Measurements from ENCODE around the gene HSD3B2. TPM values are rescaled to one million over a fixed set of nuclear protein-coding genes. Genes with fewer than 3 reads are reported as not detected.
A peak's percentile ranks its signal among the peaks of the same experiment; 100 is the strongest.

HSD3B2 gene
- total RNA-seq (not detected), polyA plus RNA-seq (1 to 10 TPM in 1 of 3 donors, under 1 TPM in 2; 0.60 to 5.8 (median 0.93) TPM)

DNA sequence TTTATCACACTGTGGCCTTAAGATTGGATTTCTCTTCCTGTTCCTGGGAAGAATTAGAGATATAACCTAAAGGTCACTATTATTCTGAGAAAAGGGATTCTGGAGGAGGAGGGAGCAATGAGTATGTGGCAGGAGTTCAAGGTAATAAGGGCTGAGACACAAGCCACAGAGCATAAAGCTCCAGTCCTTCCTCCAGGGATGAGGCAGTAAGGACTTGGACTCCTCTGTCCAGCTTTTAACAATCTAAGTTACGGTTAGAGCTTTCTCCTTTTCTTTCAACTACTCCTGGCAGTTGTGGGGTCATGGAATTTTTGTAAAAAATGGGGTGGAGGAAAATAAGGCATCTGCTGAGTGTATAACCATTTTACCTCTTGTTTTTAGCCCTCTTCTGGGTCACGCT, at the start of gene HSD3B2:
Gene HSD3B2, plus strand, starts transcription at position 201 of the 400 bp plus-strand sequence. CDS start 270 bp downstream, outside the sequence.
- intact Hi-C loops (cut with DNase I), result no loop called here
- DNase-seq, result no peak
- WGBS, 2 donors, result 90 to 91% methylated on average over 2 of the region's 2 CpGs
- Histone ChIP-seq H3K4me3 (no peak within 1 kb of the TSS), H3K9me3 (no peaks in the 10 kb centered on the region), H3K27ac (no peak within 1 kb of the TSS), H3K36me3 (no peaks in the 10 kb centered on the region), H3K4me1 (no peaks in the 10 kb centered on the region), H3K27me3 (no peaks in the 10 kb centered on the region)
- no peak for TF ChIP-seq EP300 (IDR thresholded peaks at IDR 0.05)
- TF ChIP-seq POLR2A (IDR thresholded peaks at IDR 0.05), result no peak
- TF ChIP-seq, protein P1, sequence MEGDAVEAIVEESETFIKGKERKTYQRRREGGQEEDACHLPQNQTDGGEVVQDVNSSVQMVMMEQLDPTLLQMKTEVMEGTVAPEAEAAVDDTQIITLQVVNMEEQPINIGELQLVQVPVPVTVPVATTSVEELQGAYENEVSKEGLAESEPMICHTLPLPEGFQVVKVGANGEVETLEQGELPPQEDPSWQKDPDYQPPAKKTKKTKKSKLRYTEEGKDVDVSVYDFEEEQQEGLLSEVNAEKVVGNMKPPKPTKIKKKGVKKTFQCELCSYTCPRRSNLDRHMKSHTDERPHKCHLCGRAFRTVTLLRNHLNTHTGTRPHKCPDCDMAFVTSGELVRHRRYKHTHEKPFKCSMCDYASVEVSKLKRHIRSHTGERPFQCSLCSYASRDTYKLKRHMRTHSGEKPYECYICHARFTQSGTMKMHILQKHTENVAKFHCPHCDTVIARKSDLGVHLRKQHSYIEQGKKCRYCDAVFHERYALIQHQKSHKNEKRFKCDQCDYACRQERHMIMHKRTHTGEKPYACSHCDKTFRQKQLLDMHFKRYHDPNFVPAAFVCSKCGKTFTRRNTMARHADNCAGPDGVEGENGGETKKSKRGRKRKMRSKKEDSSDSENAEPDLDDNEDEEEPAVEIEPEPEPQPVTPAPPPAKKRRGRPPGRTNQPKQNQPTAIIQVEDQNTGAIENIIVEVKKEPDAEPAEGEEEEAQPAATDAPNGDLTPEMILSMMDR (IDR thresholded peaks at IDR 0.05), result no peak
- no peak for TF ChIP-seq POLR2AphosphoS5 (IDR thresholded peaks at IDR 0.05)

DNA sequence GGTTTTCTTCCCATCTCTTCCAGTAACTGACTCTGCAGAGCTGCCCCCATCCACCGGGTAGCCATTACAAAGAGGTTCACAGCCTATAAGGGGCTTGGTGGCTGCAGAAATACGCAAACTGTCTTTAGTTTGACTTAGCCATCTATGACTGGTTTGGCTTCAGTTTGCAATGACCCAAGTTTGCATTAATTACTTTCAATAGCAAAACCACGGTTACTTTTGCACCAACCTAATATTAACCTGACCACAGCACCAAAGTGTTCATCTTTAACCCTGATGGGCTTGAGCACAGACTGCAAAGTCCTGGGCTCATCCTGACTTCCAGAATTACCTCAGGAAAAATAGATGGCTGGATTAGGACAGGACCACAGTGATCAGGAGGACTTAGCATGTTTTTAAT, 48.5 kb upstream of the HSD3B2 start:
- no peaks in the 10 kb centered on the region for H3K4me1 ChIP-seq
- 91 to 95% methylated on average over 3 of the region's 3 CpGs for WGBS, 2 donors
- intact Hi-C loops (cut with DNase I), result loop anchor here (5.0 kb wide), 1 partner anchor 1214 kb away; no protein-coding TSS in a partner anchor
- no peaks in the 10 kb centered on the region for H3K36me3 ChIP-seq
- no peak overlapping the region for H3K4me3 ChIP-seq
- H3K27me3 ChIP-seq, result no peaks in the 10 kb centered on the region
- no peak overlapping the region for H3K27ac ChIP-seq
- DNase-seq, result no peak
- H3K9me3 ChIP-seq, result no peaks in the 10 kb centered on the region
- TF ChIP-seq, protein P1 (IDR thresholded peaks at IDR 0.05), result no peak
- TF ChIP-seq EP300 (IDR thresholded peaks at IDR 0.05) (no peak), POLR2AphosphoS5 (IDR thresholded peaks at IDR 0.05) (no peak), POLR2A (IDR thresholded peaks at IDR 0.05) (no peak)

DNA sequence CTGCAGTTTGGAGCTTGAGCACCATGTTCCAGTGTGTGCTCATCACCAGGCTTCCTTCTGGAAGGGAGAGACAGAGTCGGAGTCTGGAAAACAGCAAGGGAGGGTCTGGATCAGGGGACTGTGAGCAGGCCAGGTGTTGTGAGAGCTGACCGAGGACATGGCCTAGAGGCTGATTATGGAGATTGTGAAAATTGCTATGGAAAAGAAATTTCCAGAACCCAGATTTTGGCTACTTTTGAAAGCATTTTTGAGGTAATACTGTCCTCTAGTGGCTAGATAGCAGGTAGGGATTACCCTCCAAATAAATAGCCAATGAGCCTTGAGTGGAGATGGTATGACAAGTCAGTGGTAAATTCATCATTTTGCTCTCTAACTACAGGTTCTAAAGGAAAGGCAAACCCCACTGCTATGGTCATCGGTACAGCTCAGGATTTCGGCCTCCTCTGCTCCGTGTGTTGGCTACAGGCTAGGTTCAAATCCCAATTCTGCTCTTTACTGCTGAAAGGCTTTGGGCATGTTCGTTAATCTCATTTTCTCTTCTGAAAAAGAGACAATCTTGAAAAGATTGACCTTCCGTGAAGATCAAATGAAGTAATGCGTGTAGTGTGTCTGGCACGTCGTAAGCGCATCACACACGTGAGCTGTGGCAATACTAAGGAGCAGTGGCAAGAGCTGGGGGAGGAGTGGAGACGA, 47.4 kb upstream of the HSD3B2 start:
- no peaks in the 10 kb centered on the region for H3K36me3 ChIP-seq
- H3K9me3 ChIP-seq, result no peaks in the 10 kb centered on the region
- no peak overlapping the region for H3K4me3 ChIP-seq
- intact Hi-C loops (cut with DNase I), result loop anchor here (1.0 to 5.0 kb wide), 3 partner anchors 80 to 1215 kb away; no protein-coding TSS in a partner anchor
- no peak overlapping the region for H3K27ac ChIP-seq
- no peaks in the 10 kb centered on the region for H3K4me1 ChIP-seq
- no peaks in the 10 kb centered on the region for H3K27me3 ChIP-seq
- DNase-seq, result no peak
- TF ChIP-seq, protein P1 (IDR thresholded peaks at IDR 0.05), result peak; percentile 80 to 92 (median 91)
- no peak for TF ChIP-seq EP300 (IDR thresholded peaks at IDR 0.05)
- WGBS, 2 donors, result 75 to 80% methylated on average over 13 of the region's 13 CpGs

DNA sequence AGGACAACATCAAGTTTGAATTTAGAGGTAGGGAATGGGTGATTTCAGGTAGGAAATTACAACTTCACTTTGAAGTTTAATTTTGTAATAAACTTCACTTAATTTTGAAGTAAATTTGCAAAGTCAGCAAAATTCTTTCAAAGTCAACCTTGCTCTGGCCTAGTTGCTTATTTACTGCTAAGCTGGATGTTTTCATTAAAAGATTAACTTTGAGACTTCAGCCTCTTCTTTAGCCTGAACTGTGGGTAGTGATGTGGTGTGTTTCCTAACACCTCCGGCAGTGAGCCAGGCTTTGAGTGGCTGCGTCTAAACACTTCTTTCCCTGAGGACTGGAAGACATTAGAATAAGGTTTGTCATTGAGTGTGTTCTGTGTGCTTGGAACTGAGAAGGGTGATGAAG, 46.4 kb upstream of the HSD3B2 start, which contains the start of gene HAO2:
Gene HAO2, plus strand, starts transcription at position 232 of the 400 bp plus-strand sequence. CDS start 12,301 bp downstream, outside the sequence.
- intact Hi-C loops (cut with DNase I), result loop anchor here (5.0 kb wide), 1 partner anchor 1216 kb away; no protein-coding TSS in a partner anchor
- 89 to 90% methylated on average over 2 of the region's 2 CpGs for WGBS, 2 donors

More for the DNA sequence above, 46.4 kb upstream of the HSD3B2 start, which contains the start of gene HAO2:
- Histone ChIP-seq H3K36me3 (no peaks in the 10 kb centered on the region), H3K27ac (no peak within 1 kb of the TSS), H3K9me3 (no peaks in the 10 kb centered on the region), H3K27me3 (no peaks in the 10 kb centered on the region), H3K4me1 (no peaks in the 10 kb centered on the region), H3K4me3 (no peak within 1 kb of the TSS)
- TF ChIP-seq EP300 (IDR thresholded peaks at IDR 0.05) (no peak), POLR2A (IDR thresholded peaks at IDR 0.05) (no peak), POLR2AphosphoS5 (IDR thresholded peaks at IDR 0.05) (no peak)
- TF ChIP-seq, protein P1 (IDR thresholded peaks at IDR 0.05), result no peak
- no peak for DNase-seq

All from sigmoid colon (tissue), 7 donors.